AG09319 (cell line): ENCODE results near the gene WDR55.
"Not testable (repeated sequence)": the region's sequence is repeated elsewhere in the genome, so short reads cannot be mapped to it uniquely, and the experiment has no call there.

Experiments
- DNase-seq: peaks from one replicate; pipeline ENCODE4 v3.0.0-alpha.2; 2010; ENCODE audit warnings: low read depth; ENCODE audit errors: extremely low read depth
- CTCF ChIP-seq: IDR thresholded peaks from 2 replicates; pipeline ENCODE4 v1.5.1; 2011; ENCODE audit warnings: low read depth, mild to moderate bottlenecking, inconsistent platforms, low read length, moderate library complexity

Gene WDR55

GRCh38 chr5:140700177-140701144 lies 35.8 kb downstream of the WDR55 start, which contains the start of gene ZMAT2:
Gene ZMAT2, plus strand, starts transcription at chr5:140700447. Its CDS starts 14 bp downstream, at chr5:140700461.
- peak; percentile 96 for DNase-seq
- no peak for TF ChIP-seq CTCF

- no peak for DNase-seq
Observed at GRCh38 chr5:140707812-140708211, 43.1 kb downstream of the WDR55 start.

GRCh38 chr5:140708787-140709186 lies 44.1 kb downstream of the WDR55 start:
- not testable (repeated sequence) for DNase-seq

More at GRCh38 chr5:140707812-140708211, 43.1 kb downstream of the WDR55 start:
- no peak for TF ChIP-seq CTCF

GRCh38 chr5:140710899-140711552 lies 46.3 kb downstream of the WDR55 start:
- no peak for TF ChIP-seq CTCF
- DNase-seq = peak; percentile 98

GRCh38 chr5:140711794-140712193 lies 47.1 kb downstream of the WDR55 start:
- no peak for DNase-seq

GRCh38 chr5:140713562-140714094 lies 48.9 kb downstream of the WDR55 start:
- TF ChIP-seq CTCF = no peak
- DNase-seq = no peak

More at GRCh38 chr5:140711794-140712193, 47.1 kb downstream of the WDR55 start:
- no peak for TF ChIP-seq CTCF

GRCh38 chr5:140716238-140716637 lies 51.5 kb downstream of the WDR55 start:
- DNase-seq = not testable (repeated sequence)

- no peak for DNase-seq
- no peak for TF ChIP-seq CTCF
Observed at GRCh38 chr5:140718266-140718592, 53.5 kb downstream of the WDR55 start.

- not testable (repeated sequence) for DNase-seq
Observed at GRCh38 chr5:140720738-140721137, 56.0 kb downstream of the WDR55 start.

GRCh38 chr5:140721395-140721794 lies 56.7 kb downstream of the WDR55 start:
- DNase-seq = not testable (repeated sequence)
